HG03457 (cell line): ENCODE data around the gene ARHGAP28.

Experiments
- ATAC-seq: cut with Tn5 transposase; IDR thresholded peaks from one replicate; pipeline ENCODE4 v1.9.1; 2021; ENCODE audit warnings: moderate number of reproducible peaks; ENCODE audit not compliant: unreplicated experiment

ARHGAP28 gene, protein sequence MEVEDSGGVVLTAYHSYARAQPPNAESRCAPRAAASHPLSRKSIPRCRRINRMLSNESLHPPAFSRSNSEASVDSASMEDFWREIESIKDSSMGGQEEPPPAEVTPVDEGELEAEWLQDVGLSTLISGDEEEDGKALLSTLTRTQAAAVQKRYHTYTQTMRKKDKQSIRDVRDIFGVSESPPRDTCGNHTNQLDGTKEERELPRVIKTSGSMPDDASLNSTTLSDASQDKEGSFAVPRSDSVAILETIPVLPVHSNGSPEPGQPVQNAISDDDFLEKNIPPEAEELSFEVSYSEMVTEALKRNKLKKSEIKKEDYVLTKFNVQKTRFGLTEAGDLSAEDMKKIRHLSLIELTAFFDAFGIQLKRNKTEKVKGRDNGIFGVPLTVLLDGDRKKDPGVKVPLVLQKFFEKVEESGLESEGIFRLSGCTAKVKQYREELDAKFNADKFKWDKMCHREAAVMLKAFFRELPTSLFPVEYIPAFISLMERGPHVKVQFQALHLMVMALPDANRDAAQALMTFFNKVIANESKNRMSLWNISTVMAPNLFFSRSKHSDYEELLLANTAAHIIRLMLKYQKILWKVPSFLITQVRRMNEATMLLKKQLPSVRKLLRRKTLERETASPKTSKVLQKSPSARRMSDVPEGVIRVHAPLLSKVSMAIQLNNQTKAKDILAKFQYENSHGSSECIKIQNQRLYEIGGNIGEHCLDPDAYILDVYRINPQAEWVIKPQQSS

DNA sequence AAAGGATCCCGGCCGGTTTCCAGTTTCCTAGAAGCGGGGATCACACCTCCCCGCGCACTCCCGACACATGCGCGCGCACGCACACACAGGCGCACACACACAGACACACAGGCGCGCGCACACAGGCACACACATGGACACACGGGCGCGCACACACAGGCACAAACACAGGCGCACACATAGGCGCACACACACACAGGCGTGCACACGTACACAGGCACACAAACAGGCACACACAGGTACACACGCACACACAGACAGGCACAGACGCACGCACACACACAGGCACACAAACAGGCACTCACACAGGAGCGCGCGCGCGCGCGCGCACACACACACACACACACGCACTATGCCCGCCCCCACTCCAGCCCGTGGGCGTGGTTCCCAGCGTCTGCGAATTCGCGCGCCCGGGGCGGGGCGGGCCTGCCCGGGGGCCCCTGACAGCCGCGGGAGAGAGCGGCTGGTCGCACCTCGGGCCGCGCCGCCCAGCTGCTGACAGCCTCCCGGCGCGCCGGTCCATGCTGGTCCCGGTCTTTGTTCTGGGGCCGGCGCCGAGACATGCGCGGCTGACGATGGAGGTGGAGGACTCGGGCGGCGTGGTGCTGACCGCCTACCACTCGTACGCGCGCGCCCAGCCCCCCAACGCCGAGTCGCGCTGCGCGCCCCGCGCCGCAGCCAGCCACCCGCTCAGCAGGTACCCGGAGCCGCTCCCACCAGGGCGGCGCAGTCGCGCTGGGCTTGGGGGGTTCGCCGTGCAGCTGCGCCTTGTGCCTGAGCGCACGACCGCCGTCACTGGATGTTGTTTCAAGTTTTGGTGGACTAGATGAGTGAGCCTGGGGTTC, at the start of gene ARHGAP28:
TSS of gene ARHGAP28 (plus strand) at position 470 of the 845 bp plus-strand sequence. CDS start at position 576, 106 bp downstream.
- ATAC-seq, result peak; percentile 67

DNA sequence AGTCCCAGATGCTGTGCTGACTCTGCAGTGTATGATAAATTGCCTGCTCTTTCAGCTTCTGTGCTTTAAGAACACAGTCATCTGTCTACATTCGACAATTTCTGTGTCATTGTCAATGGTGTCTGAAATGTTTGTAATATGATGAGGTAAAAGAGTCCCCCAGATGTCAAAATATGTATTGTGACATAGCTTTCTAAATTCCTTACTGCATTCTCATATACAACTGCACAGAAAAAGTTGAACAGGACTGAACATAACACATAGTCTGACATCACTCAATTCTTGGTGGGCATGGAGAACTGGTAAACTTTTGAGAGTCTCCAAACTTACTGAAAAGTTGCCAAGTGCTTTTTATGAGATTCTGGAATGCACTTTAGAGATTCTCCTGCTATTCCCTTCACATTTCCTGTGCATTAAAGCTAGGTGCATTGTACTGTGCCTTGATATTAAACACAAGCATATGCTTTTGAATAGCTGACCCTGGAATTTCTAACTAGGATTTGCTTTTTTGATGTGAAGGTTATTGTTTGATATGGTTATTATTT, 48.1 kb upstream of the ARHGAP28 start:
- ATAC-seq, result no peak

DNA sequence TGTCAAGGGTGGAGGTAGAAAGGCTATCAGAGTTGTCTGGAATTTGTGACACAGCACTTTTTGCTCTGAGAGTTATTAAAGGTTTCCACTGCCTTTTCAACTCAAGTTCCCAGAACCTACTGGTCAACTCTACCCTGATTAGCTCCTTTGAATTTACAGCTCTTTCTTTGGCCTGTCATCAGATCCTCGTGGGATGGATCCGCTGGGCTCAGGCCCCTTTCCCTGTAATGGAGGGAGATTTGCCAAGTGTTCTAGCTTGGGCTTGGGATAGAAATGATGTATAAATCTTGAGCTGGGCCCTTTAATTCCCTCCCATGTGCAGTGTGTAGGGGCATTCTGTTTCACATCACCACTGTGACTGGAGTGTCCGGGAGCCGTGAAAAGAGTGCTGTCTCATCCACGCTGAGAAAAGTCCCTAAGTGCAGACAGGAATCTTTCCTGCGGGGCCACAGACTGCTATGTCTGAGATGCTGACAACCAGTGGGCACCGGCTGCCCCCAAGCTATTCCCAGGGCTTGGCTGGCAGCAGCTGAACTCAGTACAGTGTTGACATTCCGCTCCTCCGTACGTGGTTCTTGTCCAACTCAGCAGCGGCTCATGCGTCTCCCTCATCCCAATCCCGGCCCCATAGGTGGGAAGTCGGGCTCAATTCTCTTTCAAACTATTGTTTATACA, 46.9 kb upstream of the ARHGAP28 start:
- ATAC-seq, result no peak

GRCh38 chr18:6683112-6683876, 46.2 kb upstream of the ARHGAP28 start:
- ATAC-seq, result no peak

DNA sequence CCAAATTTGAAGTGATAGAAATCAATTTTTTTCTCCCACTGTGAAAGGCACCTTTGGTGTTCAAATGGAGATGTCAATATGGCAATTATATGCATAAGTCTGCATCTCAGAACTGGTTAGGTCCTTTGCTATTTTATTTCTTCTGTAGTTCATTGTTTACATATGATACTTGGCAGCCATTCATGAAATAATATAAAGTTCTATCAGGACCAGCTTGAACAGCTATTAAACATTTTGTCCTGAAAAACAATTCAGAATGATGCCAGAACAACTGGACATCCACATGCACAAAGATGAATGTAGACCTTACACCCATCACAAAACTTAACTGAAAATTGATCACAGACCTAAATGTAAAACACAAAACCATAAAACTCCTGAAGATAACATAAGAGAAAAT, 41.8 kb upstream of the ARHGAP28 start:
- ATAC-seq, result no peak

DNA sequence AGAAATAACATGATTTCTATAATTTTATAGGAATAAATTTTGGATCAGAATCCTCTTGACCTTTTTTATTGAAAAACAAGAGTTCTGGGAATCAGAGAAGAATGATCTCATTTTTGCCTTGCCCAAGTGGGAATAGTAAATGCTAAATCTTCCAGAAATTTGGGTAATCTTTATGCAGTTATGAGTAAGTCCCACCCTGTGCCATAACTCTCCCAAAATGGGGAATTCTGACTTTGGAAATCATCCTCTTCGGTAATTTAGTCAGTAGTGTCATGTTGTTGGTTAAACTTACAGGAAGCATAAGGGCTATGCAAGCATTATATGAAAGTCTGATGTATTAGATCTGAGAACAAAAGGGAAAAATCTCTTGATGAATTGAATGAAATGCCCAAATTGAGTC, 20.6 kb upstream of the ARHGAP28 start:
- ATAC-seq, result no peak

GRCh38 chr18:6711467-6711866, 18.0 kb upstream of the ARHGAP28 start:
- ATAC-seq, result no peak

DNA sequence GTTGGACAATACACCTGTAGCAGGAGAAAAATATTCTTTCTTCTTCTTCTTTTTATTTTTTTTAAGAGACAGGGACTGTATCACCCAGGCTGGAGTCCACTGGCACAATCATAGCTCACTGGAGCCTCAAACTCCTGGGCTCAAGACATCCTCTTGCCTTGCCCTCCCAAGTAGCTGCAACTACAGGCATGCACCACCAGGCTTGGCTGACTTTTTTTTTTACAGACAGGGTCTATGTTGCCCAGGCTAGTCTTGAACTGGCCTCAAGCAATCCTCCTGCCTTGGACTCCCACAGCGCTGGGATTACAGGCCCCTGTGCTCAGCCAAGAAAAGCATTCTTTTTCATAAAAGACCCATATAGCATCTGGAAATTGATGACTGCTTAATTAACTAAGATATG, 17.1 kb upstream of the ARHGAP28 start:
- no peak for ATAC-seq

- ATAC-seq, result no peak
Measured at GRCh38 chr18:6714010-6714409, 15.5 kb upstream of the ARHGAP28 start.

GRCh38 chr18:6718267-6718666, 11.2 kb upstream of the ARHGAP28 start:
- ATAC-seq, result no peak

GRCh38 chr18:6719098-6719846, 10.2 kb upstream of the ARHGAP28 start:
- no peak for ATAC-seq

- ATAC-seq, result no peak
Measured at GRCh38 chr18:6719910-6720683, 9.4 kb upstream of the ARHGAP28 start.

DNA sequence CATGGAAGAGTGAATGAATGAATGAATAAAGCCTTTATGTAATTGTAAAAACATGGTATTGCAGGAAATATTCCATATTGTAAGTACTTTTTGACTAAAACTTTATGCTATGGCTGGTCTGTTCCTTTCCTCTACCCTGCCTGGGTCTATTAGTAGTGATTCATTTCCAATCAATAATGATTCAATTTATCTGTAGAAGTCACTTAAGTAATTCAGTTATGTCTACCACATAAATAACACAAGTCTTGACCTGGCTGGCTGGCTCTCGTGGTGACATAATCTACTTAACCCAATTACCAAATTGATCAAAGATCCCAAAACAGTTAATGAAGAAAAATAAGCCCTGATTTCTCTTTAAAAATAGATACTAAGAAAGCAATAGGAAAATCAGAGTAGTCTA, 7.8 kb upstream of the ARHGAP28 start:
- ATAC-seq, result no peak

DNA sequence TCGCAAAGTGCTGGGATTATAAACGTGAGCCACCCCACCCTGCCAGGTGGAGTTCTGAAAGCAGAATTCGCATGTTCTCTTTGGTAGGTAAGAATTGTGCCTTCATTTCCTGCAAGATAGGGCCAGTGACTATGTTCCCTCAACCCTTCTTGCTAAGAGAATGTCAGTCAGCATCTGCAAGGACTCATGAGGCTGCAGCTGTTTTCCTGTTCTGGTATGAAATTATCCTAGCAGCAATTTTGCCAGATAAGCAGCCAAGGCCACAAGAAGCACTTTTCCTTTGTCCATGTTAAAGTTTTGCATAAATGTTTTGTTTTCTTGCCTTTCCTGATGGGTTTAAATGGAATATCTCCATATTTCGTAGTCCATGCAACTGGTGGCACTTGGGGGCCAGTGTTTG, 6.8 kb upstream of the ARHGAP28 start:
- no peak for ATAC-seq

GRCh38 chr18:6724331-6724730, 5.2 kb upstream of the ARHGAP28 start:
- no peak for ATAC-seq

GRCh38 chr18:6728331-6728730, 1.2 kb upstream of the ARHGAP28 start:
- ATAC-seq, result no peak

DNA sequence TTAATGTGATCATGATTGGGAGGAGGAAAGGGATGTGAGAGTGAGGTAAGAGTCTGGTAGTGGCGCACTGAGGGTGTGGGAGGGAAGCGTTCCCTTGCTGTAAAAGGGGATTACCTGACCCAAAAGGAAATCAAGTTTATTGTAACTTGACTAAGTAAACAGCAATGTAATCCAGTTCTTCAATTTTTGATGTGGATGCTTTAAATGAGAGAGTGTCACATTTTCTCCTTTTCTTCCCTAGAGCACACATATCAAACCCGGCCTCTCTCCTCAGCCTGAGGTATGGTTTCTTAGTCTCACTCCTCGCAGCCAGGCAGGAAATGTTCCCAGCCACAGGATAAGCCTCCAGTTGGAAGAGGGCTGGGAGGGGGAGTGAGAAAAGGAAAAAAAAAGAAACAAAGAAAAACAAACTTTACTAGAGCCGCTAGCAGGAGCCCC, 688 bp upstream of the ARHGAP28 start:
- no peak for ATAC-seq
